HG03432 (cell line): ENCODE measurements around the gene AGMO.

Experiments used
- ATAC-seq: cut with Tn5 transposase; IDR thresholded peaks from one replicate; pipeline ENCODE4 v1.9.1; 2021; ENCODE audit warnings: mild to moderate bottlenecking, moderate library complexity; ENCODE audit not compliant: unreplicated experiment

Gene AGMO

DNA sequence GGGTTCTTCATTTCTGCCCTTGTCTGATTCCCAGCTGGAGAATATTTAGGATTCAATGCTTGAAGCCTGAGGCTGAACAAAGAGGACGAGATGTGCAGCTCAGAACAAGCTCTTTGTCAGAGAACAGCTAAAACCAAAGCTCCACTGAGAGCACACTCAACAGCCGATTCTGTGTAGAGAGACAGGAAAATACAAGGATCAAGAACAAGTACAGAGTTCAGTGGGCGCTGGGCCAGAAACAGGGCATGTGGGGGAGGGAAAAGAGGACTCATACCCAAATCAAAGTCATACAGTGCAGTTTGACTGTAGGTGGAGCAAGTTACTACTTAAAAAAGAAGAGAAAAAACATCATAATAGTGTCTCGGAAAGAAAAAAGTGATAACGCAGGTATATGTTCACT lies at the start of gene AGMO:
AGMO (minus strand) TSS at position 181 of the 400 bp plus-strand sequence.
- ATAC-seq, result no peak

DNA sequence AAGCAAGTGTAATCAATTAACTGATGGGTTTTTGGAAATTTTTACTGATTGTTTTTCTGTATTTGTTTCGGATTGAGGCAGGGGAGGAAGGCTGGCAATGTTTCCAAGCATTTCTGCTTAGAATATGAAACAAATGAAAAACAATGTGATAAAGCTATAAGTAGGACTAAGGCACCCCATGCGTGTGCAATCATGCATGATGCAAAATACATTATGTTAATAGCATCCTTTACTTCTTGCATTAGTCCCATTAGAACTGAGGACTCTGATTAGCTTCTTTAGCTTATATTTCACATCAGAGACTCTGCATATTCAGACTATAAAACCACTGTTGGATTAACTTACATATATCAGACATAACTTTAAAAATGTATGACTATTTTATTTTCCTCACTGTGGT lies 48.7 kb upstream of the AGMO start:
- ATAC-seq, result no peak

- no peak for ATAC-seq
These were observed 47.5 kb upstream of the AGMO start for GRCh38 chr7:15609287-15609686.

- ATAC-seq, result no peak
These were observed 45.9 kb upstream of the AGMO start for GRCh38 chr7:15607529-15608210.

DNA sequence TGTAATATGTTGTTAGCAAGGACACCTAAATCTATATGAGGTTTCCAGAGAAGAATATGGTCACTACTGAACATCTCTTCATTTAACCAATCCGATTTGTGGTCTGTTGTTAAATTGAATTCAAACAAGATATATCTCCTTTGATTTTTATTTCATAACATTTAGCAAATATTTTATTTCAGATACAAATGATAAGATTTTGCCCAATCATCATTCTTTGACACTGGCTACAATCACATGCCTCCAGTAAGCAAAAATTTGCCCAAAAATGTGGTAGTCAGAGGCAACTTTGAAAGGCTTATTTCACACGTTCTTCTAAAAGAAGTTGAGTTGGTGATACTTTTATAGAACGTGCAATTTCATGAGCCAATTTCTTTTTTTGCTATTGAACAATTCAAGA lies 44.7 kb upstream of the AGMO start:
- no peak for ATAC-seq

DNA sequence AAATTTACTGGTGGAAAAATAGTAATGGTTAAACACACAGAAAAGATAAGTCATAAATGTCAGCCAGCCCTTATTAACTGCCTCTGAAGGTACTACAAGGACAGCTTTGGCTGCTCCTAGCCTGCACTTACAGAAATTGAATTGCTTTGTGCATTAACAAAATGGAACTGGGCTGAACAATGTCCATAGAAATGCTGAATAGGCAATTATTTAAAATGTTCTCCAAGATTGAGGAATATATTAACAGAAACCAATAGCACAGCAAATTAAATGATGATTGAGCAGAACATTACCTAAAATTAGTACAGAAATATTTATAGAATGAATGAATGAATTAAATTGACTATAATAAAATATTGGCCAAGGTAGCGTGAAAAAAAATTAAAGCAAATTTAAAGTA lies 42.4 kb upstream of the AGMO start:
- no peak for ATAC-seq

DNA sequence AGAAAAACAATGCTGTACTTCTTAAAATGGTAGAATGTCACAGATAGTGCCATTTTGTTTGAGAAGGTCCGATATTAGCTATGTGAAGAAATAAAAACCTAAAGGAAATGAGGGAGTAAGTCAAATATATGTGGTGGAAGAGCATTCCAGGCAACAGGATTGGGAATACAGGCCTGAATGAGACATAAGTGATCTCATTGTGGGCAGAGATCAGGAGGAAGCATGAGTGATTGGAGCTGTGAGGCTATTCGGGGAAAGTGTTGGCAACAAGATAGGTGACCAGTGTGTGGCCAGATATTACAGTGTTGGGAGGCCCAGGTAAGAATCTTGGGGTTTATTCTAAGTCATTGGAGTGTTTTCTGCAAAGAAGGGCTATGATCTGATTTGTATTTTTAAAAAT lies 41.3 kb upstream of the AGMO start:
- ATAC-seq, result no peak

DNA sequence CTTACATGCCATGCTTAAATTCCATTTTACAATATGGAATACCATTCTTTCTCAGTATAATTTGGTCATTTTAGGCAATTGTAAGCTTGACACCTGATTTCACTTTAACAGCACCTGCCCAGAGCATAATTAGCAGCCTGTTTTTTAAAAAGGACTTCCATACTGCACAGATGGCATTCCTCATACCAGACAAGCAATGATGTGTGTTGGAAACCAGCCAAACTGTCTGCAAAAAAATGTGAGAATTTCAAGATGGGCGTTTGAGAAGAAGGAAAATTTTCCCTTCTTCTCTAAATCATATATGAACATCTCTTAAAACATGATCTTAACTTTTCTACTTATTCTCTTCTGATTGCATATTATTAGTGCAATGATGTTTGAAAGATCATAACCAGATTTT lies 40.4 kb upstream of the AGMO start:
- ATAC-seq, result no peak

GRCh38 chr7:15601175-15601574 lies 39.4 kb upstream of the AGMO start:
- ATAC-seq, result no peak

DNA sequence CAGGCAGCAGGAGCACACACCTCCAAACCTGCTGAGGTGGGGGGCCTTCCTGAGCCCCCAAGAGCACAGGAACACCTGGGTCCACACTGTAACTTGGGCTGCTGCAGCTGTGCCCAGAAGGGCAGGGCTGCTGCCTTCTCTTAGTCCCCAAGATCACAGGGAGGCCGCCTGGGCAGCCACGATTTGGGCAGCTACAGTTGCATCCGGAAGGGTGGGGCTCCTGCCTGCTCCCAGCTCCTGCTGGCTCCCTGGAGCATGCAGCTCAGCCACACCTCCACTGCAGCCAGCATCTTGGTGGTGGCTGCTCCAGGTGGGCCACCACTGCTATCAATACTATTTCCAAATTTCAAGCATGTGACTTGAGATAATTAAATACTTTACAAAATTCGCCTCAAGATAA lies 38.5 kb upstream of the AGMO start:
- ATAC-seq, result no peak

DNA sequence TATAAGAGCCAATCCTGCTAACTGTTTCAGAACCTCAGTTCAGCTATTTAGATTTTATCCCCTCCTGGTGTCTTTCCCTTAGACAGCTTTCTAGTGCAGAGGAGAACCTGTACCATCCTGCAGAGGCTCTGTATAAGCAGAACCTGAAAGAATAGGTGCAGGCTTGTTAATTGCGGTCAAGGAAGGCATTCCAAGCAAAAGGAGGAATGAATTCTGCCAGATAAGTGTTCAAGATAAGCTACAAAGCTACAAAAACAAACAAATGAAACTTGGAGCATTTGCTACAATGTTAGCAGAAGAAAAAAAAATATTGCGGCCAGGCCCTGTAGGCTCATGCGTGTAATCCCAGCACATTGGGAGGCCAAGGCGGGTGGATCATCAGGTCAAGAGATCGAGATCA lies 32.6 kb upstream of the AGMO start:
- no peak for ATAC-seq

- ATAC-seq, result no peak
These were observed 31.6 kb upstream of the AGMO start for GRCh38 chr7:15593382-15593781.

DNA sequence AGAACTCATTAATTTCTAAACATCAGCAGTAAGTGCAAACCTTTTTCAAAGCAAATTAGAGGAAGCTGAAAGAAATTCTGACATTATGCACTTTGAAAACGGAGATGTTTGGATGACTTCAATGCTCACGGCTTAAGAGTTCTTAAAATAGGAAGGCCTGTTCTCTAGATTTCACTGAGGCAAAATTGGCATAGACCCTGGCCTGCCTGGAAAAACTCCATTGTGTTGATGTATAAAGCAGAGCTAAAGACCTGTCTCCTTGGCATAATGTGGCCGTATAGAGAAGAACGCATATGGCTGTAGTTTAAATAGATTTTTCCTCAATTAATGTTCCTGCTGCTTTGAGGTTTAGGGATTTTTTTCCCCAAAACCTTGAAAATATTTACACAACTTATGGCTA lies 24.5 kb upstream of the AGMO start:
- no peak for ATAC-seq

GRCh38 chr7:15584575-15584974 lies 22.8 kb upstream of the AGMO start:
- ATAC-seq, result no peak

DNA sequence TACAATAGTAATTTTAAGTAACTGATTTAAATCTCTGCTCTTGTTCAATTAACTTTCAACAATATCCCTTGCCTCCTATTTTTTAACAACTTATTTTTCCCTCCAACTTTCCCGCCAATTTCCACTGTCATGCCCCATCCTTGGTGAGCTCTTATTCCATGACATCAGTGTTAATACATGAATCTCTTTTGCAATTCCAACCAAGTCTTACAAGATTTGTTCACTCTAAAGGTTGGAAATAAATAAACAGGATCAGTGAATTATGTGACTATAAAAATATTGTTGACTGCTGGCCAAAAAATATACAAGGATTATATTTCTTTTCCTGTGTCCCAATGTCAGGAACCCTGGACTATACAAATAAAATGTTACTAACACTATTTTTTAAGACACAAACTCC lies 21.0 kb upstream of the AGMO start:
- ATAC-seq, result no peak

DNA sequence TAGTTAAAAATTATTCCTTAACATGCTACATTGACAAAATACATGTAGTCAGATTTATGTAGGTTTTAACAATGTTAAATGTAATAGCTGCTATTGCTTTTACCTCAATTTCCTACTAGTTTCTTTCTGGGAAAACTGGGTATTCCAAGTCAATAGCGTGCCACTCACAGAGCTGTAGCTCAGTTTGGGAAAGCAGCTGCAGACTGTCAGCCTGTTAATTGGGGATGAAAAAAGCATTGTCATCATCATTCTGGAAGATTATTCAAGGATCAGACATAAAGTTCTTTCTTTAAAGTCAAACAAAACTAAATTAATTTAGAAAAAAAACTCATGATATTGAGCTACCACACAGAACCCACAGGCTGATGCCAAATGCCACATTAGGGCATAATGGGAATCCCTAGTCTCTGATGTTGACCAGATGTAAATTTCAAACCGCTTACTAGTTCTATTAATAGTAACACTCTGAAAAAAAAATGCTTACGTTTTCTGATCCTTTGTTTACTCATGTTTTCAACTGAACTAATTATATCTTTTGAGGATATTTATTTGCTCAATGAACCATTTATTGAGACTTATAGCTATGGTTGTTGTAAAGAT lies 19.6 kb upstream of the AGMO start:
- no peak for ATAC-seq

DNA sequence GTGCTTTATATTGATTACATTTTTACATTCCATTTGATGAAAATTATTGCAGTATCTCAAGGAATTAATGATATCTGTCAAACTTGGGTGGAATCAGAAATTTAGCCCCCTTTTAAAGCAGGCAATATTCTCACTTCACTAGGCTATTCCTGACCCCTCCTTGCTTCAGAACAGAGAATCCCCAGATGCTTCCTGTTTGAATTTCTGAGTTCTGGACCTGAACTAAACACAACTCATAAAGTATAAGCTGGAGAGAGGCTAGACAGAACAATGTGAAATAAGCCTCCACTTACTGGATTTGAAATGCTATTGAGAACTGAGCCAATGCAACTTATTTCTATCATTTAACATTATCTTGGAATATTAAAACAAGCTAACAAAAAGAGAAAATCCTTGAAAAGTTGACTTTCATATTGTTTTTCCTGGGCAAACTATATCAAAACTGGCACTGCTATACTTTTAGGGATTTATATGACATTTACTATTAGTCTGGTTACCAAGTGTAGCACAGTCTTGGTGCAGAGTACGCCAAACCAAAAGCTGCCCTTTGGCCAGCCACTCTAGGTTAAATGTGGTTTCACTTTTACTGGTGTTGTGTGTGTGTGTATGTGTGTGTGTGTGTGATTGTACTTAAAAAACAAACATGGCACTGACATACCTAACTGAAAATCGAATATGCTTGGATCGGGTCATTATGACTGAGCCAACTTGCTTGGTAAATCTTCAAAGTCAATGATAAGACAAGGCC lies 19.0 kb upstream of the AGMO start:
- no peak for ATAC-seq

GRCh38 chr7:15577600-15577999 lies 15.8 kb upstream of the AGMO start:
- ATAC-seq, result no peak

DNA sequence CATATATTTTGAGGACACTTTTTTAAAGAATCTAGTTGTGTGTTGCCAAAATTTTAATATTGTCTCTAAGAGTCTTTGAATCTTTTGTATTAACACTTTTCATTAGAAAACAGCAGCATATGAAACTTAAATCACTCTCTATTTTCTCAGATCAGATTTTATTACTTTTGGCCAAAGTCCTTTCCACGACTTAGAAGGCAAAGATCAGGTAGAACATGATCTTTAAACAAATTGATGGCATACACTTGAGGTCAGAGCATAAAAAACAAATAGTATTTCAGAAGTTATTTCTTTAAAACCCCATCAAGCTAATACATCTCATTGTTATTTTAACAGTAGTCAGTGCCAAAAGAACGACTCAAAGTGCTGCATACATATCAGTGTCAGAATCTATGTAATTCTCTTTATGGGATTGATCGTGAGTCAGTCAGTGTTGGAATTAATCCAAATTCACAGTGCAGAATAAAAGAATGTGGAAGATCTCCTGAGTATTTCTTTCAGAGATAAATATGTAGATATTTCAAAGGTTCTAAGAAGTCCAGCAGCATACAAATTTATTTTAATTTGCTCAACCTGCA lies 9.6 kb upstream of the AGMO start:
- no peak for ATAC-seq

GRCh38 chr7:15567652-15568051 lies 5.8 kb upstream of the AGMO start:
- no peak for ATAC-seq

DNA sequence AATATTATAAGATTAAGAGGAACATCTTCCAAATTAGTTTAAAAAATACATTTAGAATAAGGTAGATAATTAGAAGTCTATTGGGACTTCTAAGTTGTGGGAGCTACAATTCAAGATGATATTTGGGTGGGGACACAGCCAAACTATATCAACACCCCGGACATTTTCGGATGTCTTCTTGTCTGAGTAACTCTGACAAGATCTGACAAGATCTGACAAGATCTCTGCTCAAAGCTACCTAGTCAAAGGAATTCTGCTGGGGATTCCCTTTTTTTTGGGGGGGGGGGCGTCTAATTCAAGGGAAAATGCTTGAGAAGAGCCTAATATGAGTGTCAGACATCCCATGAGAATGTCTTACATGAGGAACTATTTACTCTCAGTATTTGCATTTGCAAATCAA lies 5.2 kb upstream of the AGMO start:
- no peak for ATAC-seq

DNA sequence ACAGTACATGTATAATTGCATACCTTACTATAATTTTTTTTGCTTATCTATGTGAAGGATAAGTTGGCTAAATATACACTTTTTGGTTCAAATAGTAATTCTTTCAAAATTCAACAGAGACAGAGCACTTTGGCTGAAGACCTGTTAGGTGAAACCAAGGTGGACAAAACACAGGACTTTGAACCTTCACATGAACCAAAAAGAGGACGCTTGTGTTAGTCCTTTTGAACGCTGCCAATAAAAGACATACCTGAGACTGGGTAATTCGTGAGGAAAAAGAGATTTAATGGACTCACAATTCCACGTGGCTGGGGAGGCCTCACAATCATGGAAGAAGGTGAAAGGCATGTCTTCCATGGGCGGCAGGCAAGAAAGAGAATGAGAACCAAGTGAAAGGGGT lies 4.7 kb upstream of the AGMO start:
- ATAC-seq, result no peak
